ENCODE results near the gene FAM193A.
"Not testable (repeated sequence)": the region's sequence is repeated elsewhere in the genome, so short reads cannot be mapped to it uniquely, and the experiment has no call there.

The FAM193A gene

DNA sequence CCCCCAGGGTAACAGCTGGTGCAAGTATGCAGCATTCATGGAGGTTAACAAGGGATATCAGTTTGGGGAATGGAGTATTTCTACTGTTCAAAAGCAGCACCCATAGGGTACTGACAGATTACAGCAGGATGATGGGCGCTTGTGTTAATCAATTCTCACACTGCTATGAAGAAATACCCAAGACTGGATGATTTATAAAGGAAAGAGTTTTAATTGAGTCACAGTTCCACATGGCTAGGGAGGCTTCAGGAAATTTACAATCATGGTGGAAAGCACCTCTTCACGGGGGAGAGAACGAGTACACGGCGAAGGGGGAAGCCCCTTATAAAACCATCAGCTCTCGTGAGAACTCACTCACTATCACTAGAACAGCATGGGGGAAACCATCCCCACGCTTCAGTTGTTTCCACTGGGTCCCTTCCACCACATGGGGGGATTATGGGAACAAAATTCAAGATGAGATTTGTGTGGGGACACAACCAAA, 155.5 kb downstream of the FAM193A start:
- DNase-seq (ENCODE audit: low read depth in 2 of 2): no peak

DNA sequence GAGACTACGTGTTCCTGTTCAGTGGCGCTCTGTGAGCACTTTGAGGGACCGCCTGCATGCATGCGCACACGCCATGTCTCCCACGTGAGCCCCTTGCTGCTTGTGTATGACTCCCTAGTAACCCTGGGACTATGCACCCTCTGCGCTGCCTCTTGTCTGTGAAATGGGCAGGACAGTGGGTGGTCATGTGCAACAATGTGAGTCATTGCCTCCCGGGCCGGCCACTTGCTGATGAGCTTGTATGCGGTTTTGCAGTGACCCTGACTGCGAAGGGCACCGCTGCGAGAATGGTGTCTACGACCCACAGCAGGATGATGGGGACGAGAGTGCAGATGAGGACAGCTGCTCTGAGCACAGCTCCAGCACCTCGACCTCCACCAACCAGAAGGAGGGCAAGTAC, 158.2 kb downstream of the FAM193A start:
- no peak for DNase-seq (ENCODE audit: low read depth in 2 of 2)

DNA sequence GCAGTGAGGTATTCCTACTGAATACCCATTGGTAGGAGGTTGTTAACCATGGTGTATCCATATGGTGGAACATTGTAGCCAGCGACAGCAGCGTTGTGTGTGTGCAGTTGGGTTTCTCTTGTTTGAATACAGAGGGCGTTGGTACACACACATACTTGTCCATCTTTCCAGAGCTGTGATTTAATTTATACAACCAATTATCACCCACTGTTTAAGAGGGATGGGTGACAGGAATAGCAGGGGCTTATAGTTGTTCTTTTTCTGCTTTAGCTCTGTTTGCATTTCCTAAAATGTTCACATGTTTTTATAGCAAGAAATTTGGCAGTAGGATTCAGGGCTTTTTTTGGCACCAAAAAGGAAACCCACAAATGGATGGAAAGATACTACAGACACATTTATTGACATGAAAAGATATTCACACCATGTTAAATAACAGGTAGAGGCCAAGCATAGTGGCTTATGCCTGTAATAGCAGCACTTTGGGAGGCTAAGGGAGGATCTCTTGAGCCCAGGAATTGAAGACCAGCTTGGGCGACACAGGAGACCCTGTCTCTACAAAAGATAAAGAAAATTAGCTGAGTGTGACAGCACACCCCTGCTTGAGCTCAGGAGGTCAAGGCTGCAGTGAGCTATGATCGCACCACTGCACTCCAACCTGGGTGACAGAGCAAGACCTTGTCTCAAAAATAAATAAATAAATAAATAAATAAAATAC, 159.1 kb downstream of the FAM193A start:
- DNase-seq (ENCODE audit: low read depth in 2 of 2): no peak

DNA sequence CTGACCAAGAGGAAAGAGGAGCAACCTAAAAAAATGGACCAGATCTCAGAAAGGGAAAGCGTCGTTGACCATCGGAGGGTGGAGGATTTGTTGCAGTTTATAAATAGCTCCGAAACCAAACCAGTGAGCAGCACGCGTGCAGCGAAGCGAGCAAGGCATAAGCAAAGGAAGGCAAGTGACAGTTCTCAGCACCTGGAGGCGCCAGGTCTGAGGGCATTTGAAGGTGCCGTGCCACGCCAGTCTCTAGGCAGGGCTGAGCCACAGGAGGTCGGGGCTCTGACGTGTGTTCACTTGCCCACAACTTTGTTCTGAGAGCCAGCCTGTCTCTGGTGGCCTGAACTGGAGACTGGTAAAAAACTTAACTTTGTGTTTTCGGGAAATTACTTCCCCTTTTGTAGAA, 160.0 kb downstream of the FAM193A start:
- no peak for DNase-seq (ENCODE audit: low read depth in 2 of 2)

DNA sequence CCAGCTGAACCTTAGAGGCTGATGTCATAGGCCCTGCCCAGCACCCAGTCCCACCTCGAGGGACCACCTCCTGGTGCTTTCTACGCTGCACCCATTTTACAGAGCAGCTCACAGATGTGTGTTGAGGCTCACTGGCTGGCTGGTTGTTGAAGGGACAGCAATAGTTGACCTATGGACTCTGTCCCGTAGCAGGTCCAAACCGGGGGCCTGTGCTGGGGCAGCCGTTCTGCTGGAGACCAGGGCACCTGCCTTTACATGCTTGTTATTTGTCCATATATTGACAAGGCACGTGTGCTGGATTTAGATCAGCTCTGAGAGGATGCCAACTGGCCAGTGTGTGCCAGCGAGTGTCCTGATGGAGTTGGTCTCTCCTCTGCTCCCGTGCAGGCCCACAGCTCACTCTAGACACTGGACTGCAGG, 161.6 kb downstream of the FAM193A start:
- no peak for DNase-seq (ENCODE audit: low read depth in 2 of 2)

DNA sequence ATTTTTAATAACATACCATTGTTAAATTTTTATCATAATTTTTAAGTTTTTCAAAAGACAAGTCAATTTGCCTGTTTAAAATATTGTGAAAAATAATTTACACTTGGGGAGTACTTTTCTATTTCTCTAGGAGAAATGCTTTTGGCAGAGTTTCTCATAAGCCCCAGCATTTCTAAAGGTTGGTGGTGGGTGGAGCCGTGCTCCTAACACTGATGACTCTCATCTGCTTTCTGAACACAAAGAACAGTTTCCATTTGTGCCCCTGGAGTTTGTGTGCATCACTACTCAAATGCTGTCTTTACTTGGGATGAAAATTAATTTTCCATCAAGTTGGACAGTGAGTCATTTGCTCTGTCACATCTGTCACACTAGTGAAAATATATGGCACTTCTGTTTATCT, 162.1 kb downstream of the FAM193A start:
- DNase-seq (ENCODE audit: low read depth in 2 of 2): no peak

DNA sequence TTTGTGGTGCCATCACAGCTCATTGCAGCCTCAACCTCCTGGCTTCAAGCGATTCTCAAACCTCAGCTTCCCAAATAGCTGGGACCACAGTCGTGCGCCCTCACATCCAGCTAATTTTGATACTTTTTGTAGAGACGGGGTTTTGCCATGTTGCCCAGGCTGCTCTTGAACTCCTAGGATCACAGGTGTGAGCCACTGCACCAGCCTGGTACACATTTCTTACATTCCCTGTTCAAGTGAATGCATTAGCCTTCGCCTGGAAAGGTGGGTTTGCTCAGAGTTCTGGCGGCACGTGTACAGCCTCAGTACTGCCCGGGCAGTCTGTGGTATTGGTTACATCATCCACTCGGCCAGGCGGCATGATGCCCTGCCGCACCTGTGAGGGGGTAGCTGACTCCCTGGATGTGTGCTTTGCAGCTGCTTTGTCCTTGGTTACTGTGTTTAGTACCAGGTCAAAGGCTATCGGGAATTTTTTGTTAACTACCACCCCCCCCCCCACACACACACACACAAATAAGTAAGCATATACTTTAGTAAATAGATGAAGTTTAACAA, 162.6 kb downstream of the FAM193A start:
- DNase-seq (ENCODE audit: low read depth in 2 of 2): no peak

DNA sequence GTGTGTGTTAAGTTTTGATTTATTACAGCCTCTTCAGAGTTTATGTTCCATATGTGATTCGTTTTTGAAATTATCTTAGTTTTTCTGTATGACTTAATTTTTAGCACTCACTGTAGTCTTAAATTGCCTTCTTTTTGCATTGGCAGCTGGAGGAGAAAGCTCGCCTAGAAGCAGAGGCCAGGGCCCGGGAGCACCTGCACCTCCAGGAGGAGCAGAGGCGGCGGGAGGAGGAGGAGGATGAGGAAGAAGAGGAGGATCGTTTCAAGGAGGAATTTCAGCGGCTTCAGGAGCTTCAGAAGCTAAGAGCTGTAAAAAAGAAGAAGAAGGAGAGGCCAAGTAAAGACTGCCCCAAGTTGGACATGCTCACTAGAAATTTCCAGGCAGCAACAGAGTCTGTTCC, 163.1 kb downstream of the FAM193A start:
- no peak for DNase-seq (ENCODE audit: low read depth in 2 of 2)

DNA sequence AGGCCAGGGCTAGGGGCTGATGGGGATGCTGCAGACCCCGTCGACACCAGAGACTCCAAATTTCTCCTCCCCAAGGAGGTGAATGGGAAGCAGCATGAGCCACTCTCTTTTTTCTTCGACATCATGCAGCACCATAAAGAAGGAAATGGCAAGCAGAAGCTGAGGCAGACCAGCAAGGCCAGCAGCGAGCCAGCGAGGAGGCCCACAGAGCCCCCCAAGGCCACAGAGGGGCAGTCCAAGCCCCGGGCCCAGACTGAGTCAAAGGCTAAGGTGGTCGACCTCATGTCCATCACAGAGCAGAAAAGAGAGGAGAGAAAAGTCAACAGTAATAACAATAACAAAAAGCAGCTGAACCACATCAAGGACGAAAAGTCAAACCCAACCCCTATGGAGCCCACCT, 163.6 kb downstream of the FAM193A start:
- DNase-seq (ENCODE audit: low read depth in 2 of 2): no peak

DNA sequence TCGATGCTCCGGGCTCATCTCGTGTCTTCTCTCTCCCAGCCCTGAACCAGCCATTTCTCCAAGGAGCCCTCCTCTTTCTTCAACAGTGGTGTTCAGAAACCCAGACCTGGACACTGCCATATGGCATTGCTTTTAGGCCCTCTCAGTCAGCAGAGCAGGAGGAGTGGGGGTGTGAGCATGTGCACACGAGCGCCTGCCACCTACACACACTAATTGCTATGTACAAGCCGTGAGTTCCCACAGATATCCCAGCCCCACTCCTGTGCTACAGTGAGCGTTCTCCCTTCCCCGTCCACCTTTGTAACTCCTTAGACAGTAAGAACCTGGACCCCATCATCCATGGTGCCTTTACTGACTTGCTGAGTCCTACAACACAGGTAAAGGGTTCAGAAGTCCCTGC, 165.9 kb downstream of the FAM193A start:
- no peak for DNase-seq (ENCODE audit: low read depth in 2 of 2)

DNA sequence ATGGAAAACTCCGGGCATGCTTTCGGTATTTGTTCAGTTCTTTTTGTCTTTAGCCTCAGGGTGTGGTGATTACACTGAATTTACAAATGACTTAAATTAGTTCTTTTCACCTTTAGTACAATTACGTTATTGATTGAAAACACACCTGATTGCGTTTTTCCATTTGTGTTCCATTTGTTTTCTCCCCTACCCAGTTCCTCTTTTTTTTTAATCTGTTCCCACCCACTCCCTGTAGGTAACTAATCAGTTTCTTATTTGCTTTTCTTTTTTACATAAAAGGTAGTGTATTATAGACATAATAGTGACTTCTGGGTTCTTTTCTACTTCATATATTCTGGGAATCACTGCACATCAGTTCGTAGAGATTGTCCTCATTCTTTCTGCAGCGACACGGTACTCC, 166.3 kb downstream of the FAM193A start:
- no peak for DNase-seq (ENCODE audit: low read depth in 2 of 2)

DNA sequence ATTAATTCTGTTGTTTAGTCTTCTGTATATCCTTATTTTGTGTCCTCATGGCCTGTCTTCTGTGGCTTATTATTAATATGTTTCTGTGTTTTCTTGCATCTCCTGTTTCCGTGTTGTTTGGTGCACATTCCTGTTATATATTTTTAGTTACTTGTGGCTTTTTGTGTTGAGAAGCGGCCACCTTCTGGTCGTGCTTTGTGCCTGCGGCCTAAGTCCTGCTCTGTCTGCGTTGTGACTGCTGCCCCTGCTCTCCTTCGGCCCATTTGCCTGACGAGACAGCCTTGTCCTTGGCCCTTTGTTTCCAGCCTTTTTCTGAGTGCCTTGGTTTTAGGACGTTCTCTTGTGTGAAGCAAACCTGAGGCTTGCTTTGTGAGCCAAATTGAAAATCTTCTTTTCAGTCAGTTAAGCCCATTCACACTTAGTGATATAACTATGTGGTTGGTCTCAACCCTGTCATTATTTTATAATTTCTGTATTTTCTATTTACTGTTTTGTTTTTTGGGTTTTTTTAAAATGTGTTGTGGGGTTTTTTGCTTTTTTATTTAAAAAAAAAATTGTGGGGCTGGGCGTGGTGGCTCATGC, 175.9 kb downstream of the FAM193A start:
- no peak for DNase-seq (ENCODE audit: low read depth in 2 of 2)

DNA sequence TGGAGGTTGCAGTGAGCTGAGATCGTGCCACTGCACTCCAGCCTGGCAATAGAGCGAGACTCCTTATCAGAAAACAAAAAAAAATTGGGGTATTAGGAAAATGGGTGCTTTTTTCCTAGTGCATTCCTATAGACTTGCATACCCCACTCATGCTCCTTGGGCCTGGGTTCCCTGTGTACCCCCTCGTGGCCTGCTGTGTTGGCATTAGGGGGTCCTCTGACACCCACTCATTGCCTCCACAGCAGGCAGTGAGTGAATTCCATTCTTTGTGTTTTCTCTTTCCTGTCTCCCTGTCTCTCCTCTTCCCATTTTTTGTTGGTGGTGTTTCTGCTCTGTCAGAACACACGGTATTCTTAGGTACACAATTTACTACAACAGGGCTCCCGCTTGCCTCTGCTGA, 176.9 kb downstream of the FAM193A start:
- DNase-seq (ENCODE audit: low read depth in 2 of 2): no peak

DNA sequence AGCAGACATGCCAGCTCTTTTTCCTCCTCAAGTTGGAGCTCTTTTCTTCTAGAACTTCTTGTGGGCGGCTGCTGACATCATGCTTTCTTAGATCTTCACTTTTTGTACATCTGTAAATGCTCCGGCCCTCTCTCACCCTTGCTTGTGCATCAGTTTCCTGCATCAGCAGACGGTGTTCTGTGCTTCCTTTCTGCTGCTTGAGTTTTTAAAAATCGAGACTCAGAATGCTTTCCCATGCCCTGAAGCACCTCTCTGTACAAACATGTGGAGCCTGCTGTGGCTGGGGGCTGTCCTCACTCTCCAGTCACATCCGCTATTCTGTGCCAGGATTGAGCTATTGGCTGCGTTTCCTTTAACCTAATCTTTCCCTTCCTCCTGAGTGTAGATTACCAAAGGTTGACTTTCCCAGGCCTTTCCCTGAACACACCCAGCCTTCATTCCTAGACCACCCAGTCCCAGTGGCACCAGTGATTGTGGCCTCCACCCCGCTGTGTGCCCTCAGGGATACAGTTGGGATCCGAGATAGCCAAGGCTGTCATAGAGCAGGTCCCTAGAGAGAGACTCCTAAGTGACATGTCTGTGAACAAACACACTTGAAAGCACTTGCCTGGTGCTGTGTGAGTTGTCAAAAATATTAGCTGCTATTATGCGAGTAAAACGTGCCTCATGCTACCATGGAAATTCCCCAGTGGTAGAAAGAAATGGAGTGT, 177.8 kb downstream of the FAM193A start:
- DNase-seq (ENCODE audit: low read depth in 2 of 2): no peak

DNA sequence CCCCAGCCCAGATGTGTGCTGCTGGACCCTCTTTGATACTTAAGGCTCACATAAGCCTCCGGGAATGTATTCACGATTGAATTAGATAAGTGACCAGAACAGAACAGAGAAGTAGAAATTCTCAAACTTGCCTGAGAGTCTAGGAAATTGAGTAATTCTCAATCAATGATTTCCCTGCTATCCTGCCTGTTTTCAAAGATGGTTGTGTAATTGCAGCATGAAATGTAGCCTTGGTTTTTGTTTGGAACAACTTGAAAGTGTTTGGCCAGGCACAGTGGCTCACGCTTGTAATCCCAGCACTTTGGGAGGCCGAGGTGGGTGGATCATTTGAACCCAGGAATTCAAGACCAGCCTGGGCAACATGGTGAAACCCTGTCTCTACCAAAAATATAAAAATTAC, 178.5 kb downstream of the FAM193A start:
- DNase-seq (ENCODE audit: low read depth in 2 of 2): no peak

DNA sequence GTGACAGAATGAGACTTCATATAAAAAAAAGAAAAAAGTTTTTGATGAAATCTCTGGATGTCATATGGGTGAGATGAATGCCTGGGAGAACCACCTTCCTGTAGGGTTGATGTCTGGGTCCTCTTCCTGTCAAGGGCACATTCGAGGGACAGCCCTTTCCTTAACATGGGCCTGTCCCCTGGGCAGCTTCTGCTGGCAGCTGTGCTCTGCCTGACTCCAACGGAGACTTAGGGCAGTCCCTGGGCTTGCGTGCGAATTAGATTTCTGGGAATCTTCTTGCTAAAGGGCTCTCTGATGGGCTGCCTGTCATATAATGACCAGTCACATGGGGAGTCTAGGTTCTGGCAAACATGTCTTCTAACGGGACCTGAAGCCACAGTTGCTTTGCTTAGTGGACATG, 179.0 kb downstream of the FAM193A start:
- no peak for DNase-seq (ENCODE audit: low read depth in 2 of 2)

DNA sequence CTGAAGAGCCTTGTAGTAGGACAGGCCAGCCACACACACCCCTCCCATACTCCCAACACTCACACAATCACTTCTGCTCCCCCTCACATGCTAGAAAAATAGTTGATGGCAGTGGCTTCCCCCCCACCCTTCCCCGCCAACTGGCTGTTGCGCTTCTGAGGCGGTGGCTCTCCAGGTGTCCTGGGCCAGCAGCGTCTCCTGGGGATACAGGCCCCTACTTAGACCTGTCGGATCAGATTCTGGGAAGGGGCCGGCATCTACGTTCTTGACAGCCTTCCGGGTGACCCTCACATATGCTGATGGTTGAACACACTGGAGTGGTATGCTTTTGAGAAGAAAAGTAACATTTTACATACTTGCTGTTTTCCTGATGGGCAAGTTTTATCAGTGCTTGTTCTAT, 179.8 kb downstream of the FAM193A start:
- no peak for DNase-seq (ENCODE audit: low read depth in 2 of 2)

DNA sequence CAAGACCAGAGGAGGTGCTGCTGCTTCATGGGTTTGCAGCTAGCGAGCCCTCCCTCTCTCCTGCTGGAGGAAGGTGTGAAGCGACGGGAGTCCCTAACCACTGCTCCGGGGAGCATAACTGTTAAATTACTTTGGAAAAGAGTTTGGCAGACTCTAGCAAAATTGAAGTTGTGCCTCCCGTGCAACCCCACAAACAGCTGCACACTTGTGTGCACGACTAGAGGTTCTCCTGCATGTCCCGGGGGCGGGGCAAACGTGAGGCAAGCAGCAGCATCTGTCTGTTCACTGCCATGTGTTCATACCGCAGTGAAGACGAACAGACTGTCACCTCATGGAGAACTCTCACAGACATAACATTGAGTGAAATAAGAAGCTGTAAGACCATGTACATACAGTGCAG, 185.1 kb downstream of the FAM193A start:
- no peak for DNase-seq (ENCODE audit: low read depth in 2 of 2)

DNA sequence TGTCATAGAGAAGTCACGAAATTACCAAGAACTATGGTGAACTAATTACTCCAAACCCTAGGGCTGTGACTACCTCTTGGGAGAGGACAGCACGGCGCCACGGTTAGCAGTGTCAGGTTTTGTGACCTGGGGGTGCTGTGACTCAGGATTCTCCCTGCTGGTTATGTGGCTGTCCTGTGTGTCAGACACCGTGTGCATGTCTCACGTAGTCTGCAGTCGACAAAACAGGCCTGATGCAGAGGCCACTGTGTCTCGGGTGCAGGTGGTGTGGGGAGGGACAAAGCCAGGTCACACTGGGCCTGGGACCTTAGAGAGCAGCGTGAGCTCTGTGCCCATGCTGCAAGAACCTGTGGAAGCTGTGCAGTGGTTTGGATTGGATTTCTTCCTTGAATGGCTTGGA, 185.6 kb downstream of the FAM193A start:
- DNase-seq (ENCODE audit: low read depth in 2 of 2): no peak

DNA sequence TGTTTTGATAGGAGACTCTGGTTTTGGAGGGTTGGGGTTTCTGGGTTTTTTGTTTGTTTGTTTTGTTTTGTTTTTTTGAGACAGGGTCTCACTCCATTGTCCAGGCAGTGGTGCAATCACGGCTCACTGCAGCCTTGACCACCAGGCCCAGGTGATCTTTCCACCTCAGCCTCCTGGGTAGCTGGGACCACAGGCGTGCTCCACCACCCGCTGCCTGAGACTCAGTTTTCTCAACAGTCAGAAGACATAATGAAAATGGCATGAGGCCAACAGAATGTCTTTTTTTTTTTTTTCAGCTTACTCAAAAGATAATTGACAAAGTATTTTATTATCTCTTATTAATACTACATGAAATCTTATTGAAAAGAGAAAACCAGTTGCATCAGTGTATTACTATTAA, 187.3 kb downstream of the FAM193A start:
- no peak for DNase-seq (ENCODE audit: low read depth in 2 of 2)

DNA sequence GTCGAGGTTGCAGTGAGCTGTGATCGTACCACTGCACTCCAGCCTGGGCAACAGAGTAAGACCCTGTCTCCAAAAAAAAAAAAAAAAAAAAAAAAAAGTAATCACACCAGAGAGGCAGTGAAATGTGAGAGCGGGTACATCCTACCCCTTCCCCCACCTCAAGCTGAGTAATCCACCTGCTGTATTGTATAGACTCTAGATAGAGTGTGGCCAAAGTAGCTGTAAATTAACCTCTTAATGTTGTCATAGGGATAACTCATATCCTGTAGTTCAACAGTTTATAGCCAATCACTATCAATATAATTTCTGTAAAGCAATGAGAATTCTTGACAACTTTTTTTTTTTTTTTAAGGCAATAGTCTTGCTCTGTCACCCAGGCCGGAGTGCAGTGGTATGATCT, 188.9 kb downstream of the FAM193A start:
- DNase-seq (ENCODE audit: low read depth in 2 of 2): no peak

DNA sequence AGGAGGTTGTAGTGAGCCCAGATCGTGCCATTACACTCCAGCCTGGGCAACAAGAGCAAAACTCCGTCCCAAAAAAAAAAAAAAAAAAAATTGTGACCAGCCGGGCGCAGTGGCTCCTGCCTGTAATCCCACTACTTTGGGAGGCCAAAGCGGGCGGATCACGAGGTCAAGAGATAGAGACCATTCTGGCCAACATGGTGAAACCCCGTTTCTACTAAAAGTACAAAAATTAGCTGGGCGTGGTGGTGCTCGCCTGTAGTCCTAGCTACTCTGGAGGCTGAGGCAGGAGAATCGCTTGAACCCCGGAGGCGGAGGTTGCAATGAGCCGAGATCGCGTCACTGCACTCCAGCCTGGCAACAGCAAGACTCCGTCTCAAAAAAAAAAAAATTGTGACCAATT, 190.4 kb downstream of the FAM193A start:
- not testable (repeated sequence) for DNase-seq (ENCODE audit: low read depth in 2 of 2)

DNA sequence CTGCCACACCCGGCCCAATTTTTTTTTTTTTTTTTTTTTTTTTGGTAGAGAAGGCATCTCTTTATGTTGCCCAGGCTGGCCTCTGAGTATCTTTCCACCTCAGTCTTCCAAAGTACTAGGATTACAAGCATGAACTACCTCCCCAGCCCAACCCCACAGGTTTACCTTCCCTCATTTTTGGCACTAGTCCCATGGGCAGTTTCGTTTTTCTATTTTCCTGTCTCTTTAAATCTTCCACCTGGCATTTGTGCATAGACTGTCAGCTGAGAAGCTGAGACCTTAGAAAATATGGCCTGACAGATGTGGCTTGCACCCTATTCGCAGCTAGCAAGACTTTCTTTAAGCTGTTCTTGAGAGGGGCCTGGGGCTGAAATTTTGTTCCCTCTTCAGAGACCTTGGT, 191.8 kb downstream of the FAM193A start:
- DNase-seq (ENCODE audit: low read depth in 2 of 2): no peak

Measured in stimulated activated CD4-positive, alpha-beta T cell treated with anti-CD3 and anti-CD28 coated beads, Interleukin-4, amount 100 ng/mL, for 48 hours (primary cell).